HG03342 (cell line): ENCODE measurements around the gene COL20A1.

Experiments
- ATAC-seq: cut with Tn5 transposase; IDR thresholded peaks from one replicate; pipeline ENCODE4 v1.9.1; 2021; ENCODE audit warnings: mild to moderate bottlenecking, moderate library complexity; ENCODE audit not compliant: unreplicated experiment

COL20A1 gene

GRCh38 chr20:63260521-63260920 is 32.5 kb upstream of the COL20A1 start:
- ATAC-seq = no peak

- ATAC-seq = no peak
Observed at GRCh38 chr20:63261060-63261794, 31.8 kb upstream of the COL20A1 start.

- no peak for ATAC-seq
Observed at GRCh38 chr20:63261795-63262528, 31.0 kb upstream of the COL20A1 start.

GRCh38 chr20:63262836-63263235 is 30.1 kb upstream of the COL20A1 start:
- ATAC-seq = no peak

- no peak for ATAC-seq
Observed at GRCh38 chr20:63264000-63264399, 29.0 kb upstream of the COL20A1 start.

GRCh38 chr20:63264519-63264918 is 28.5 kb upstream of the COL20A1 start:
- no peak for ATAC-seq

GRCh38 chr20:63265891-63266515 is 27.0 kb upstream of the COL20A1 start:
- no peak for ATAC-seq

GRCh38 chr20:63267691-63268090 is 25.3 kb upstream of the COL20A1 start:
- no peak for ATAC-seq

- no peak for ATAC-seq
Observed at GRCh38 chr20:63268256-63268655, 24.7 kb upstream of the COL20A1 start.

GRCh38 chr20:63268671-63269439 is 24.1 kb upstream of the COL20A1 start:
- no peak for ATAC-seq

- no peak for ATAC-seq
Observed at GRCh38 chr20:63269724-63270123, 23.3 kb upstream of the COL20A1 start.

GRCh38 chr20:63270606-63271325 is 22.2 kb upstream of the COL20A1 start:
- no peak for ATAC-seq

- ATAC-seq = peak; percentile 84
Observed at GRCh38 chr20:63272105-63273058, 20.6 kb upstream of the COL20A1 start, which contains the start of gene ARFGAP1. ARFGAP1 (plus strand) TSS chr20:63272813; CDS start chr20:63275581, 2,768 bp downstream.

GRCh38 chr20:63273059-63273579 is 19.9 kb upstream of the COL20A1 start:
- ATAC-seq = no peak

- ATAC-seq = no peak
Observed at GRCh38 chr20:63273635-63274380, 19.2 kb upstream of the COL20A1 start.

- ATAC-seq = no peak
Observed at GRCh38 chr20:63274381-63275228, 18.4 kb upstream of the COL20A1 start.

GRCh38 chr20:63275825-63276224 is 17.2 kb upstream of the COL20A1 start:
- no peak for ATAC-seq
